Measurements from ENCODE around the gene NLRP3.

DNA sequence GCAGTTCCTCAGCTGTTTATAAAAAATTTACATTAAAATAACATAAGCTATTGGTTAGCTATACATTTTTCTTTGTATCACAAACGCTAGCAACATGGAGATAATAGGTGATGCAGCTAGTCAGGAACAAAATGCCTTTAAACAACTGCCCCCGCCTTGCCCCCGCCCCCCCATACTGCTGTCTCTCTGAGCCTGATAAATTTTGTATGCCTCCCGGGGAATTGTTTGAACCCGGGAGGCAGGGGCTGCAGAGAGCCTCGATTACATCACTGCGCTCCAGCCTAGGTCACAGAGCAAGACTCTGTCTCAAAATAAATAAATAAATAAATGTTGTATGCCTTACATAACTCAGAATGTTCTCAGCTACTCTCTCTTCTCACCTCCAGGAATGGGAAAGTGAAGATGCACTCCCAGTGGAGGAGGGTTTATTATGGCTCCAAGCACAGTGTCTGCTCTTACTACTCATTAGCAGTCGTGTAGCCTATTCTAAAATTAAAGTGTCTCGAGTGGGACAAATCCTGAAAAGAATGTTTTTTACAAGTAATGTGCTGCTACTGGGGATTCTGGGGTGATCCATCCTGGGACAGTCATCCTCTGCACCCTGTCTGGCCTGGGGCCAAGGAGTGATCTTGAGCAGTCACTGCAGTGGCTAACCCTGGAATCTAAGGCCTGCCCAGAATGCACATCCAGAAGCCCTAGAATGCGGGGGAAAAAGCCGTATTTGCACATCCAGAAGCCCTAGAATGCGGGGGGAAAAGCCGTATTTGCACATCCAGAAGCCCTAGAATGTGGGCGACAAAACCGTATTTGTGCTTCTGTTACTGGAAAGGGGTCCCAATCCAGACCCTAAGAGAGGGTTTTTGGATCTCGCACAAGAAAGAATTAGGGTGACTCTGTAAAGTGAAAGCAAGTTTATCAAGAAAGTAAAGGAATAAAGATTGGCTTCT is 44.9 kb upstream of the NLRP3 start:
- TF ChIP-seq POLR2AphosphoS5 (IDR thresholded peaks at IDR 0.05; ENCODE audit: low read depth, low read length) (no peak), POLR2A (IDR thresholded peaks at IDR 0.05; ENCODE audit: low read depth, low read length) (no peak), TAF1 (IDR thresholded peaks at IDR 0.05; ENCODE audit: low read depth, low read length) (no peak), SPI1 (IDR thresholded peaks at IDR 0.05; ENCODE audit: low read depth, low read length) (no peak), POU2F2 (IDR thresholded peaks at IDR 0.05; ENCODE audit: low read depth, low read length) (no peak)
